B cell (primary cell): ENCODE measurements around the gene POGLUT2. TPM values are rescaled to one million over a fixed set of nuclear protein-coding genes. Genes with fewer than 3 reads are reported as not detected.

Experiments
- ATAC-seq: fragments of 200-7000 bp; cut with Tn5 transposase; one replicate; pipeline ENCODE4 v1.10.0; 2021; ENCODE audit warnings: low read depth, mild to moderate bottlenecking, moderate number of reproducible peaks, moderate library complexity
- CTCF ChIA-PET: fragments of 350-600 bp; sonication (Branson Sonifier 250); formaldehyde crosslinking; loops from one replicate; lab custom pipeline; 2021; ENCODE audit warnings: antibody characterized with exemption, inconsistent platforms; lab: Charles Lee
- POLR2A ChIA-PET: fragments of 350-600 bp; sonication (Branson Sonifier 250); formaldehyde crosslinking; loops from one replicate; lab custom pipeline; 2021; ENCODE audit warnings: antibody characterized with exemption; lab: Charles Lee
- DNase-seq: peaks from one replicate; pipeline ENCODE4 v3.0.0; 2013
- H2AFZ ChIP-seq: 2 replicates; pipeline ENCODE4 v1.6.1; 2012; ENCODE audit warnings: mild to moderate bottlenecking, low read depth, low read length; ENCODE audit not compliant: insufficient read depth, poor library complexity, severe bottlenecking
- H3K27ac ChIP-seq, 2 donors: 1 replicate in 1 of 2; 2 replicates in 1 of 2; pipeline ENCODE4 v1.5.1; 2012 to 2013; ENCODE audit warnings: low read length in 2 of 2, mild to moderate bottlenecking in 2 of 2, moderate library complexity in 1 of 2
- H3K27me3 ChIP-seq, 4 experiments: fragments of 200-600 bp in 1 of 4; sonication (generic) in 1 of 4; replicated peaks in 1 of 4; 1 replicate in 2 of 4; 2 replicates in 2 of 4; pipeline versions ENCODE4 v1.6.1 to v1.7.0; 2013 to 2016; ENCODE audit warnings: low read length in 3 of 4, mild to moderate bottlenecking in 2 of 4, mixed read lengths in 1 of 4, moderate library complexity in 1 of 4; ENCODE audit not compliant: insufficient read depth in 4 of 4, control insufficient read depth in 3 of 4; ENCODE audit errors: control extremely low read depth in 1 of 4
- H3K36me3 ChIP-seq, 2 experiments: replicated peaks in 1 of 2; 1 replicate in 1 of 2; 2 replicates in 1 of 2; pipeline versions ENCODE4 v1.6.1 to v1.7.1; 2013; ENCODE audit warnings: low read length in 1 of 2; ENCODE audit not compliant: insufficient read depth in 2 of 2, control insufficient read depth in 1 of 2; ENCODE audit errors: control extremely low read depth in 1 of 2, extremely low read depth in 1 of 2
- H3K4me1 ChIP-seq, 2 donors: fragments of 200-600 bp in 1 of 2; sonication (generic) in 1 of 2; 1 replicate in 1 of 2; 2 replicates in 1 of 2; pipeline versions ENCODE4 v1.5.1 to v1.6.1; 2013 to 2017; ENCODE audit warnings: low read length in 2 of 2; ENCODE audit not compliant: control insufficient read depth in 2 of 2, insufficient read depth in 2 of 2
- H3K4me2 ChIP-seq: replicated peaks from 2 replicates; pipeline ENCODE3; 2012; ENCODE audit warnings: mild to moderate bottlenecking, low read depth, low read length; ENCODE audit not compliant: poor library complexity, severe bottlenecking
- H3K4me3 ChIP-seq, 5 experiments: fragments of 200-600 bp in 1 of 5; sonication (generic) in 1 of 5; 1 replicate in 3 of 5; 2 replicates in 2 of 5; pipeline versions ENCODE4 v1.5.1 to v1.7.0; 2011 to 2016; ENCODE audit warnings: low read length in 4 of 5, mild to moderate bottlenecking in 4 of 5, low read depth in 2 of 5, control low read depth in 1 of 5, moderate library complexity in 1 of 5; ENCODE audit not compliant: insufficient read depth in 1 of 5; ENCODE audit errors: control extremely low read depth in 1 of 5, extremely low read depth in 1 of 5
- H3K79me2 ChIP-seq: fragments of 200-600 bp; sonication (generic); one replicate; pipeline ENCODE4 v1.6.0; 2016; ENCODE audit warnings: low read length; ENCODE audit not compliant: control insufficient read depth, insufficient read depth
- H3K9ac ChIP-seq: fragments of 200-600 bp; sonication (generic); 2 replicates; pipeline ENCODE4 v1.6.1; 2017; ENCODE audit warnings: mild to moderate bottlenecking, low read length, moderate library complexity
- H3K9me3 ChIP-seq, 3 donors: one replicate each; pipeline versions ENCODE4 v1.6.1 to v1.7.1; 2013; ENCODE audit warnings: low read length in 2 of 3; ENCODE audit not compliant: control insufficient read depth in 2 of 3, insufficient read depth in 1 of 3; ENCODE audit errors: control extremely low read depth in 1 of 3
- H4K20me1 ChIP-seq: 2 replicates; pipeline ENCODE4 v1.6.0; 2012; ENCODE audit warnings: mild to moderate bottlenecking, low read length; ENCODE audit not compliant: insufficient read depth, control insufficient read depth, poor library complexity, severe bottlenecking
- H3K27ac Mint-ChIP-seq: one replicate; pipeline ENCODE4 v1.8.0; 2021; ENCODE audit warnings: mixed read lengths
- H3K27me3 Mint-ChIP-seq: one replicate; pipeline ENCODE4 v1.8.0; 2021; ENCODE audit warnings: mixed read lengths
- H3K4me1 Mint-ChIP-seq: one replicate; pipeline ENCODE4 v1.8.0; 2021; ENCODE audit warnings: mixed read lengths
- H3K4me3 Mint-ChIP-seq: one replicate; pipeline ENCODE4 v1.8.0; 2021; ENCODE audit warnings: mixed read lengths
- H3K9me3 Mint-ChIP-seq: one replicate; pipeline ENCODE4 v1.8.0; 2022; ENCODE audit warnings: mixed read lengths; ENCODE audit not compliant: insufficient read depth
- EZH2 ChIP-seq: IDR thresholded peaks from 2 replicates; pipeline ENCODE4 v1.6.1; 2012; ENCODE audit warnings: borderline replicate concordance, low read depth, mild to moderate bottlenecking, moderate library complexity, low read length; ENCODE audit not compliant: insufficient read depth, poor library complexity, severe bottlenecking
- WGBS: methylation state at CpG from one replicate; pipeline ENCODE4 v1.1.5; 2013; ENCODE audit warnings: missing lambda C conversion rate; ENCODE audit not compliant: insufficient coverage; 5-methylcytosine and 5-hydroxymethylcytosine counted together
- intact Hi-C: fragments of 100-400 bp; cut with micrococcal nuclease; formaldehyde crosslinking; loops from one replicate; pipeline ENCODE4 v1.10.0; 2022
- polyA plus RNA-seq: library from polyadenylated mRNA; depleted of rRNA; stranded (reverse); fragments of >200 nt; gene quantifications from 2 replicates; pipeline ENCODE4 v1.2.3, GENCODE V29; 2012
- total RNA-seq, 2 donors: library from RNA; stranded (reverse); fragments of 120-200 nt in 1 of 2; gene quantifications; 1 replicate in 1 of 2; 2 replicates in 1 of 2; pipeline versions ENCODE4 v1.2.3 to v1.2.4, GENCODE V29; 2013 to 2022
- TF ChIP-seq, protein P1 (sequence below): fragments of 200-600 bp; IDR thresholded peaks from one replicate; pipeline ENCODE4 v1.8.0; 2022; ENCODE audit warnings: antibody characterized with exemption, mild to moderate bottlenecking

The POGLUT2 gene
- total and polyA plus RNA-seq, 2 donors (not counting 1 experiment from before 2014, with no cell fraction given), result 0.12 TPM; not detected in 1

DNA sequence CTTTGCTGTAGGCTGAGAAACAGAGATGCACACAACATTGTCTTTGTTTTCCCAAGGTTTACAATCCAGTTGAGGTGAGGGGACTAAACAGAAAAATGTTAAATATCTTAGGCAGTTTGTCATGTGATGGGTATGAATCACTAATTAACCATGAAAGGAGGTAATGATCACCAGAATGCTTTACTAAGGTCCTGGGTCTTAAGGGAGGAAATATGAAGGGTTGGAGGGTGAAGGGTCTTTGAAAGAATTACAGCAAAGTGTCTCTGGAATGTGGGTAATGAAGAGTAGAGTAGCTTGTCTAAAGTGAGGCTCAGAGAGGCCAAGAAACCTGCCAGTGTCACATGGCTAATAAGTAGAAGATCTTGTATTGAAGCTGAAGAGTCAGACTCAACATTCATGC lies 19.1 kb upstream of the POGLUT2 start:
- Histone ChIP-seq H4K20me1 (no peaks in the 10 kb centered on the region), H3K79me2 (no peaks in the 10 kb centered on the region), H3K27me3 (no peaks in the 10 kb centered on the region), H3K4me3 (no peak overlapping the region), H3K9me3 (no peaks in the 10 kb centered on the region), H3K9ac (no peak overlapping the region), H3K27ac (no peak overlapping the region), H3K36me3 (peaks cover 2 to 3% of the 10 kb centered on the region in 2 experiments), H2AFZ (no peak overlapping the region), H3K4me2 (no peak overlapping the region), H3K4me1 (no peaks in the 10 kb centered on the region)
- Mint-ChIP-seq H3K27me3 (no peaks in the 10 kb centered on the region), H3K4me3 (no peak overlapping the region), H3K4me1 (no peaks in the 10 kb centered on the region), H3K9me3 (no peaks in the 10 kb centered on the region), H3K27ac (no peak overlapping the region)
- intact Hi-C loops, result no loop called here
- ChIA-PET CTCF (interaction anchor here (1.3 kb wide), 1 partner anchor 53 kb away, joined by 3 read pairs; no protein-coding TSS in a partner anchor), POLR2A (no interaction called here)
- TF ChIP-seq, protein P1, sequence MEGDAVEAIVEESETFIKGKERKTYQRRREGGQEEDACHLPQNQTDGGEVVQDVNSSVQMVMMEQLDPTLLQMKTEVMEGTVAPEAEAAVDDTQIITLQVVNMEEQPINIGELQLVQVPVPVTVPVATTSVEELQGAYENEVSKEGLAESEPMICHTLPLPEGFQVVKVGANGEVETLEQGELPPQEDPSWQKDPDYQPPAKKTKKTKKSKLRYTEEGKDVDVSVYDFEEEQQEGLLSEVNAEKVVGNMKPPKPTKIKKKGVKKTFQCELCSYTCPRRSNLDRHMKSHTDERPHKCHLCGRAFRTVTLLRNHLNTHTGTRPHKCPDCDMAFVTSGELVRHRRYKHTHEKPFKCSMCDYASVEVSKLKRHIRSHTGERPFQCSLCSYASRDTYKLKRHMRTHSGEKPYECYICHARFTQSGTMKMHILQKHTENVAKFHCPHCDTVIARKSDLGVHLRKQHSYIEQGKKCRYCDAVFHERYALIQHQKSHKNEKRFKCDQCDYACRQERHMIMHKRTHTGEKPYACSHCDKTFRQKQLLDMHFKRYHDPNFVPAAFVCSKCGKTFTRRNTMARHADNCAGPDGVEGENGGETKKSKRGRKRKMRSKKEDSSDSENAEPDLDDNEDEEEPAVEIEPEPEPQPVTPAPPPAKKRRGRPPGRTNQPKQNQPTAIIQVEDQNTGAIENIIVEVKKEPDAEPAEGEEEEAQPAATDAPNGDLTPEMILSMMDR, result no peak
- TF ChIP-seq EZH2, result no peak
- DNase-seq (no peak), ATAC-seq (no peak)

DNA sequence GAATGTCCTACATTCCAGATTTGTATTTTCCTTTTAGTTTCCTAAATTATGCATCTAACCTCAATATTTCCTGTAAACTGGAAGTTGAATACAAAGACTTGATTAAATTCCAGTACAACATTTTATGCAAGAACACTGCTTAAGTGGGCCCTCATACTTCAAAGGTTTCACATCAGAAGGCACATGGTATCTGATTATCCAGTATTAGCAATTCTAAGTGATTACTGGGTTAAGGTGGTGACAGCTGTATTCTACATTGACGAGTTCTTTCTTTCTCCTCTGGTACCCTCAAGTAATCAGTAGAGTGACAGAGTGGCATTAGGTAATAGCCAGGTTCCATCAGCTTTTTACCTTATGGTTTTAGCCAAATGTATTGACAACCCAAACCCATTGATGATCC lies 18.5 kb upstream of the POGLUT2 start:
- ATAC-seq (no peak), DNase-seq (no peak)
- H3K9me3 Mint-ChIP-seq, result no peaks in the 10 kb centered on the region
- no CpG with 5 or more reads among the region's 1 CpG for WGBS
- no peak overlapping the region for H3K9ac ChIP-seq
- no peaks in the 10 kb centered on the region for H3K79me2 ChIP-seq
- peaks cover 0 to 2% of the 10 kb centered on the region in 2 experiments for H3K36me3 ChIP-seq
- no peaks in the 10 kb centered on the region for H4K20me1 ChIP-seq
- TF ChIP-seq EZH2, result no peak
- TF ChIP-seq, protein P1, result no peak
- no peak overlapping the region for H3K27ac Mint-ChIP-seq
- H3K4me1 ChIP-seq, result no peaks in the 10 kb centered on the region
- no peak overlapping the region for H3K4me3 ChIP-seq
- H3K27me3 ChIP-seq, result no peaks in the 10 kb centered on the region
- ChIA-PET CTCF (no interaction called here), POLR2A (no interaction called here)
- H3K9me3 ChIP-seq, result no peaks in the 10 kb centered on the region
- no peak overlapping the region for H3K27ac ChIP-seq
- H3K27me3 Mint-ChIP-seq, result no peaks in the 10 kb centered on the region
- no peak overlapping the region for H3K4me3 Mint-ChIP-seq
- H3K4me2 ChIP-seq, result no peak overlapping the region
- H2AFZ ChIP-seq, result no peak overlapping the region
- intact Hi-C loops, result no loop called here
- H3K4me1 Mint-ChIP-seq, result no peaks in the 10 kb centered on the region
